HG03135 (cell line): ENCODE data around the gene PARD3B.

Source experiments
- ATAC-seq: cut with Tn5 transposase; IDR thresholded peaks from one replicate; pipeline ENCODE4 v1.9.1; 2021; ENCODE audit warnings: mild to moderate bottlenecking, moderate library complexity; ENCODE audit not compliant: unreplicated experiment

The PARD3B gene

DNA sequence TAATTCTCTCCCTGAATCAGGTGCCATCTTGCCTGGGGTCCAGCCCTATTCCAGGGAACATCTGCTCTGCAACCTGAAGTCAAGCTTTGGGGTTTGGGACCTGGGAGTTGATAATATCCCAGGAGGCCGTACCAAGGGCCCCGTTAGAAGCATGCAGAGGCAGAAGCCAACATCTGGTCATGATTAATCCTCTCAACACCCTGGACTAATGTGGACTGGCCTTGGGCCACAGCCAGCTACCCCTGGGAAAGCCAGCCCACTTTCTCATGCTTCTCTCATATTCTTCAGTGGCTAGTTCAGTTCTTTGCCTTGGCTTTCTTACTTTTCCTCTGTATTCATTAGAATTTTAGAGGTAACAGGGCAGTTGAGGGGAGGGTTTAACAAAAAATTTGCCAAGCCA is 621.5 kb downstream of the PARD3B start:
- ATAC-seq = no peak

GRCh38 chr2:205169012-205169411 is 623.7 kb downstream of the PARD3B start:
- ATAC-seq = no peak

GRCh38 chr2:205169464-205169863 is 624.2 kb downstream of the PARD3B start:
- ATAC-seq = no peak

GRCh38 chr2:205170399-205170798 is 625.1 kb downstream of the PARD3B start:
- no peak for ATAC-seq

DNA sequence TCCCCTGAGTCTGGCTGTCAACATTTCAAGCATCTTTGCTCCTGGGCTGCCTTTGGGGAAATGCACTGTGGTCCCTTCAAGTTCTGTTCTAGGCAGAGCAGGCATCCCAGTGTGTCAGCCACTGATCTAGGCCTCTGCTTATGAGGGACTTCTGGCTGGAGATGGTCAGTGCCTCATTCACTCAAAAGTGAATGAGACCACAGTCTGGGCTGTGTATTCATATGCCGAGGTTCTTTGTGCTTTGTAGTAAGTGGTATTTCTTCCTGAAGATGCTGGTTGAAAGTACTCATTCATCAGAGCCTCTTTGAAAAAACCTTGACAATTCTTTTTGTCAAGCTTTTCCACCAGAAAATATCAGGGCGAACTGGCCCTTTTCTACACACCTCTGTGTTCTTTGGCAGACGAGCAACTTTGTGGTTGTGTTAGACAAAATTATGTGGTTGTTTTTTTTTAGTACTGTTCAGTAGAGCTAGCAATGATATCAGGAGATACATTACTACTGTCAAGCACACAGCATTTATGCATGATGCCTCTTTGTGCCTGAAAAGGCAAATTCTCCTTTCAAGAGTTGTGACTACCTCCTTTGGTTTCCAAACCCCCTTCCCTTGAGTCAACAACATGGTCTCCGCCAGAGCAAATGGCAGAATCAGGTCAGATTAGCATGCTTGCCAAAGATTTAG is 626.1 kb downstream of the PARD3B start:
- ATAC-seq = no peak

DNA sequence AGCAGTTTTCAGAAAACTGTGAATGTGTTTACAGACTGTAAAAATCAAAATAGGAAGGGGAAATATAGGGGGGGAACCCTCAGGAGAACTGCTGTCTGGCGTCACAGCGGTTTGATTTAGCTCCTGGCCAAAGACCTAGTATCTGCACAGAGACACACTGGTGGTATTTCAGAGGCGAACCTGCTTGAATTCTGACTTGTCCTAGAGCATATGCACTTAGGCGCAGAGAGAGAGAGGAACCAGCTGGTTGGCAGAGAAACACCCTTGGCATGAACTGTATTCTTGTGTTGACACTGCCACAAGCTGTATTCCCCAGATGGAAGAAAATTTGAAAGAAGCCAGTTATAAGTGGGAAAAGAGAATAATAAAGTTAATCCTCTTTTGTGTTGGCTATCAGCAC is 630.6 kb downstream of the PARD3B start:
- no peak for ATAC-seq

DNA sequence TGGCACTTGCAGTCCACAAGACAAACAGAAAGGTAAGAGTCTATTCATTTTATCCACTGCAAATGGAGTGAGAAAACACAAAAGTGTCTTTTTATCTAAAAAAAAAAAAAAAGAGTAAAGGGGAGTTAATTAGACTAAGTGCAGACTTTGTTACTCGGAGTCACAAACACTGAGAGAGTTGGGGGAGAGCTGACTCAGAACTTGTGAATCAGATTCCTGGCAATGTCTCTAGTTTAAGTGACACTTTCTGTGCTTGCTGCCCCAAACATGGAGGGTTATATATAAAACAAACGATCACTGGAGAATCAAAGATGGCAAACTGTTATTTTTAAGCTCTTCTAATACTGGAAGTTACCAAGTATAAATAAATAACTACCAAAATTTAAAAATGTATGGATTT is 631.3 kb downstream of the PARD3B start:
- ATAC-seq = no peak

GRCh38 chr2:205177546-205177945 is 632.3 kb downstream of the PARD3B start:
- no peak for ATAC-seq

DNA sequence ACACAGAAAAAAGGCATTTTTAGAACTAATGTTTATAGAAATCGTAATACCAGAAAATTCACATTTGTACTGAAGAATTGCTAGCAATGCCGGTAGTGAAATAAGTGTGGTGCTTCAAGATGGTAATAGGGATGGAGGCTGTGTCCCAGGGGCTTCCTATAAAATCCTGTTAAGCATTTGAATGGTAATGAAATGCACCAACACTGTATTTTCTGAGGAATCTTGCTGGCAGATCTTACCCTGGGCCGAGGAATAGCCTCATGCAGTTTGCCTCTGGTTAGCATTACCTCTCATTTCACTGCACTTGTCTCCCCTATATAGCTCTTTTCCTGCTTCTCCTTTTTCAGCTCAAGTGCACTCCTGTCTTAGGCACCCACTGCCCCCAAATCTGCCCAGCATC is 635.5 kb downstream of the PARD3B start:
- ATAC-seq = no peak

DNA sequence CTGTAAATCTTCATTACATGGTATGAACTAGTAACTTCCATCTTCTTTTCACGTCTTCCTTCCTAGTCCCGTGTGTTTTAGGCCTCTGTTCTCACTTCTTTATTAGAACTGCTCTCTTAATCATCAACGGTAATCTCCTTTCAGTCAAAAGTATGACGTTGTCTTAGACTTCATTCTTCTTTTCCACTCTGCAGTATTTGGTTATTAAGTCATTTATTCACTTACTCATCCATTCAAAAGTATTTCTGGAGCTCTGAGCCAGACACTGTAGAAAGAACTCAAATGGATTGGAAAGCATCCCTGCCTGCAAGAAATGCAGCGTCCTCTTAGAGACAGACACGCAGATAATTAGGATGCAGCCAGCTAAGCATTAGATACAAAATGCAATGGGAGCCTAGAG is 642.5 kb downstream of the PARD3B start:
- ATAC-seq = no peak

GRCh38 chr2:205188239-205189138 is 643.2 kb downstream of the PARD3B start:
- no peak for ATAC-seq

DNA sequence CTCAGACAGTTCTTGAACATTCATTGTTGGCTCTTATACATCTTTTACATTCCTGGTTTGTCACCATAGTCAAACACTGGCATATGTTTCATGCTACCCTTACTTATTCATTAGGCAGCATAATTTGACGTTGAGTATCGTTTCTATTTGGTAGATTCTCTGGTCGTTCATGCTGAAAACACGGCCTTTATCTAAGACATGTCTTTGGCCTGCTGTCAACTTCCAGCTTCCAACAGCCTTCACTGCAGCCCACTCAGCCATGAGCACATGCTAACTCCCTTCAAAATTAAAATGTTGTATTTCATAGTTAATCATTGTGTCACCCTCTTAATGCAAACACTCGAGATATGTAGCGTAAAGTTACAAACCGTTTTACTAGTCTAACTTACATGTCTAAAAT is 644.0 kb downstream of the PARD3B start:
- no peak for ATAC-seq

DNA sequence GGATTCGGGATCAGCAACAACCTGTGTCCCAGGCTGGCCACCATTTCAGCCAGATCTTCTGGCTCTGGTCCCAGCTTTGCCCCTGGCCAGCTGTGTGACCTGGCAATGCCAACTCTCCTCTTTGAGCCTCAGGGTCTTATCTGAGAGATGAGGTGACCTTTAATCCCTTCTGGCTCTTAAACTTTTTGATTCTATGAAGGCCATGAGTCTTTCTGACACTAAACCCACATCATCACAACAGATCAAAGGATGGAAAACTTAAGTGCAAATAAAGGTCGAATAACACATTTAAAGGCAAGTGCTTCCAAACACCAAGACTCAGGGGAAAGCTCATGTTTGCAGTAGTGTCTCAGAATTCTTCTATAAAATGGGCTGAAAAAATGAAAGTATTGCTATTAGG is 645.3 kb downstream of the PARD3B start:
- ATAC-seq = no peak

- ATAC-seq = no peak
Observed at GRCh38 chr2:205193125-205193835, 648.0 kb downstream of the PARD3B start.

DNA sequence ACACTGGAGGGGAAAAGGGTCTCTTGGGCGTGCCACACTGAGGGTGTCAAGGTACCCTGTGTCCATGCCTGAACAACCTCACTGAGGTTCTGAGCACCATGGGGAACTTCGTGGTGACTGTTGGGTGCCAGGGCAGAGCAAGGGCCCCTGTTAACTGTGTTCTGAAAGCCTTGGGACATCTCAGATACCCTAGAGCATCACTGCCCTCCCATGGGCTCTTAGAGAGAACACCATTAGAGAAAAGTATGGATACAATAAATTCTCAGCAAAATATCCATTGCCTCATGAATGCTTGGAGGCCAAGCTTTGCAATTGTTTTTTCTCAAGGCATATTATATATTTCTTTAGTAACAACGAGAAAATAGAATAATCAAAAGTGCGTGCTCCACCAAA is 648.6 kb downstream of the PARD3B start:
- ATAC-seq = no peak

DNA sequence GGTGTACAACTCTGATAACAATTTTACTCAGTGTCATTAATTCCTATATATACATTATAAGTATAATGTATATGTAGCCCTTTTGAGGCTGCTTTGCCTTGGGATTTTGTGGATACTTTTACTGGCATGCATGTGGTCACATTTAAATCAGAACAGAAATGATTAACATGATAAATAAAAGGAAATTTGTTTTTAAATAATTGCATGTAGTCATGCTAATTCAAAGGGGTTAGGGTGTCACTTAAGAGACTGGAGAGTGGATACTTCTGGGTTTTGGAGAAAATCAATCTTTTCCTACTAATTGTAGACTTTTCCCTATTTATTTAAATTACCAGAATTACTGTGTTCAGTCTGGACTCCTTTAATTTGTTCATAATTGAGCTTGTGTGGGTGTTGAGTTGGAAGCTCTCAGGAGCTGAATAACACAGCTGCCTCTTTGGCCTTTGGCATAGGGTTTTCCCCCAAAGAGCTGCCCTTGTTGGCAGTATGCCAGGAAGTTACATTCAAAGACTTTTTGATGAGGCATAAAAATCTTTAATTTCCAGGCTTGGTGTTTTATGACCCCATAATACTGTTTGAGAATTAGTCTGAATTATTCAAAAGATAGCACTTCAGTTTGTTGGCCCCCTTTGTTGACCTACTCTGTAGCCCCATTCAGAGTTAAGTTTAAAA is 652.3 kb downstream of the PARD3B start:
- ATAC-seq = no peak

DNA sequence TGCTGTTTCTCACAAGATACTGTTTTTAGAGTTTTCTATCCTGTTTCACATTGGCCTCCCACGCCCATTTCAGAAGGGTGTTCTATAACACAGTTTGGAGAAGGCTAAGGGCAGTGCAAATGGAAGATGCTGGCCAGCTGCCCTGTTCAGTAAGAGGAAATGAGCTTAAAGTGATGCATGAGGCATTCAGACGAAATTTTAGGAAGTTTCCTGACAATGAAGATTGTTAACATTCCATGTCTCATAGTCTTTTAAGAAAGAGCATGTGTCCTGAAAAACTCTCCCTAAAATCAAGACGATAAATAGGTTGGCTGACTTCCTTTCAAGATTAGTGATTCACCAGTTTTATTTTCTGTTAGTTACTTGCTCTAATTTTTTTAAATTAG is 652.9 kb downstream of the PARD3B start:
- ATAC-seq = no peak

GRCh38 chr2:205199165-205199850 is 654.0 kb downstream of the PARD3B start:
- ATAC-seq = no peak

- ATAC-seq = no peak
Observed at GRCh38 chr2:205210494-205210893, 665.2 kb downstream of the PARD3B start.

DNA sequence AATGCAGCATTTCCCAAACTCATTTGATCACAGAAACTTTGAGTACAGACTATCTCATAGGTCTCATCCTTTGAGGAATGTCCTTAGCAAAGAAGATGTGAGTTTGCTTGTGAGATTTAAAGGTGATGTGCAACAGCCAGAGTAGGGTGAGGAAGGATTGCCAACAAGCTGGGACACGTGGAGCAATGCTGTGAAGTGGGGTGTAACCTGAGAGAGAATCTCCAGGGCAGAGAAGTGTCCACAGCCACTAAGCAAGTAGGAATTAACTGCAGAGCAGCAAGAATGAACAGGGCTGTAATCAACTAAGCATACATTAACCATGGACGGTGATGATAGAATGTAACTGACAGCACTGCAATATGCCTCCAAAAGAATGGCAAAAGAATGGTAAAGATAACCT is 667.1 kb downstream of the PARD3B start:
- no peak for ATAC-seq

- no peak for ATAC-seq
Observed at GRCh38 chr2:205216092-205216491, 670.8 kb downstream of the PARD3B start.
